RWPE1 (cell line): ENCODE results near the gene MBTPS1.

ENCODE experiments used
- CTCF ChIA-PET: fragments of 350-600 bp; sonication (Branson Sonifier 250); formaldehyde crosslinking; extraction: SDS; loops from one replicate; lab custom pipeline; 2021; lab: Yijun Ruan, JAX
- POLR2A ChIA-PET: fragments of 400-600 bp; formaldehyde crosslinking; extraction: SDS; loops from one replicate; lab custom pipeline; 2020; ENCODE audit warnings: antibody characterized with exemption; ENCODE audit not compliant: low non-redundant PET; lab: Yijun Ruan, JAX
- DNase-seq: peaks from one replicate; pipeline ENCODE4 v3.0.0; 2012; ENCODE audit warnings: low spot score
- H3K27ac ChIP-seq: fragments of 450-650 bp; 2 replicates; pipeline ENCODE4 v1.5.1; 2017
- CTCF ChIP-seq: fragments of 450-650 bp; conservative IDR thresholded peaks from 2 replicates; pipeline ENCODE4 v1.5.1; 2017; ENCODE audit warnings: low read depth, mild to moderate bottlenecking

The MBTPS1 gene

GRCh38 chr16:84095466-84095865, 21.3 kb downstream of the MBTPS1 start:
- TF ChIP-seq CTCF = no peak
- ChIA-PET POLR2A (no interaction called here), CTCF (interaction anchor here (0.6 kb wide), 1 partner anchor 333 kb away, joined by 3 read pairs; no protein-coding TSS in a partner anchor)
- no peak overlapping the region for H3K27ac ChIP-seq
- DNase-seq = no peak

- POLR2A ChIA-PET = no interaction called here
- DNase-seq = no peak
- no peak for TF ChIP-seq CTCF
- CTCF ChIA-PET = no interaction called here
- no peak overlapping the region for H3K27ac ChIP-seq
These were observed 22.9 kb downstream of the MBTPS1 start for GRCh38 chr16:84093879-84094270.

- CTCF ChIA-PET = no interaction called here
- no peak for TF ChIP-seq CTCF
- no peak for DNase-seq
- no peak overlapping the region for H3K27ac ChIP-seq
- POLR2A ChIA-PET = no interaction called here
These were observed 23.4 kb downstream of the MBTPS1 start for GRCh38 chr16:84093120-84093878.

GRCh38 chr16:84091460-84091859, 25.3 kb downstream of the MBTPS1 start:
- ChIA-PET POLR2A (no interaction called here), CTCF (no interaction called here)
- no peak overlapping the region for H3K27ac ChIP-seq
- TF ChIP-seq CTCF = no peak
- no peak for DNase-seq

GRCh38 chr16:84090211-84090610, 26.5 kb downstream of the MBTPS1 start:
- ChIA-PET CTCF (interaction anchor here (0.7 kb wide), 1 partner anchor 10 kb away, joined by 5 read pairs; no protein-coding TSS in a partner anchor), POLR2A (no interaction called here)
- no peak for TF ChIP-seq CTCF
- H3K27ac ChIP-seq = no peak overlapping the region
- no peak for DNase-seq

- CTCF ChIA-PET = interaction anchor here (0.6 to 1.7 kb wide), 2 partner anchors 13 to 87 kb away, joined by 3 to 8 read pairs; no protein-coding TSS in a partner anchor
- no peak overlapping the region for H3K27ac ChIP-seq
- POLR2A ChIA-PET = no interaction called here
- no peak for DNase-seq
- TF ChIP-seq CTCF = no peak
These were observed 27.9 kb downstream of the MBTPS1 start for GRCh38 chr16:84088695-84089395.
